GM23338 (cell line): ENCODE data around the gene ARL2BP. TPM values are rescaled to one million over a fixed set of nuclear protein-coding genes. Genes with fewer than 3 reads are reported as not detected.

Source experiments
- NANOG ChIP-seq: IDR thresholded peaks from 2 replicates; pipeline ENCODE4 v1.6.1; 2016; ENCODE audit warnings: antibody characterized with exemption, borderline replicate concordance
- REST ChIP-seq: IDR thresholded peaks from one replicate; pipeline ENCODE4 v1.6.1; 2018; ENCODE audit warnings: antibody characterized with exemption; ENCODE audit not compliant: unreplicated experiment
- ZNF114 ChIP-seq: fragments of 250-450 bp; sonication (Bioruptor Pico); IDR thresholded peaks from 2 replicates; pipeline ENCODE4 v1.5.0; 2020; ENCODE audit warnings: mild to moderate bottlenecking, moderate library complexity
- ZNF331 ChIP-seq: fragments of 250-450 bp; sonication (Bioruptor Pico); IDR thresholded peaks from 2 replicates; pipeline ENCODE4 v1.5.0; 2020; ENCODE audit warnings: low read depth, mild to moderate bottlenecking, moderate library complexity
- polyA plus RNA-seq: library from polyadenylated mRNA; unstranded; fragments of >200 nt; fragmentation: Nextera tagmentation; extraction: Ambion mirVana; gene quantifications from 2 replicates; pipeline ENCODE4 v1.2.1, GENCODE V29; 2016
- total RNA-seq: library from RNA; depleted of rRNA; stranded (reverse); fragments of >200 nt; shearing (Covaris generic); gene quantifications from 2 replicates; pipeline ENCODE4 v1.2.3, GENCODE V29; 2014
- TF ChIP-seq, protein P1 (sequence below): fragments of 250-450 bp; sonication (Bioruptor Pico); IDR thresholded peaks from 2 replicates; pipeline ENCODE4 v1.5.0; 2020; ENCODE audit warnings: mild to moderate bottlenecking, moderate library complexity

The ARL2BP gene
- total and polyA plus RNA-seq, 2 experiments from 2014 or later: 10.3 to 13.4 TPM

- TF ChIP-seq, protein P1, sequence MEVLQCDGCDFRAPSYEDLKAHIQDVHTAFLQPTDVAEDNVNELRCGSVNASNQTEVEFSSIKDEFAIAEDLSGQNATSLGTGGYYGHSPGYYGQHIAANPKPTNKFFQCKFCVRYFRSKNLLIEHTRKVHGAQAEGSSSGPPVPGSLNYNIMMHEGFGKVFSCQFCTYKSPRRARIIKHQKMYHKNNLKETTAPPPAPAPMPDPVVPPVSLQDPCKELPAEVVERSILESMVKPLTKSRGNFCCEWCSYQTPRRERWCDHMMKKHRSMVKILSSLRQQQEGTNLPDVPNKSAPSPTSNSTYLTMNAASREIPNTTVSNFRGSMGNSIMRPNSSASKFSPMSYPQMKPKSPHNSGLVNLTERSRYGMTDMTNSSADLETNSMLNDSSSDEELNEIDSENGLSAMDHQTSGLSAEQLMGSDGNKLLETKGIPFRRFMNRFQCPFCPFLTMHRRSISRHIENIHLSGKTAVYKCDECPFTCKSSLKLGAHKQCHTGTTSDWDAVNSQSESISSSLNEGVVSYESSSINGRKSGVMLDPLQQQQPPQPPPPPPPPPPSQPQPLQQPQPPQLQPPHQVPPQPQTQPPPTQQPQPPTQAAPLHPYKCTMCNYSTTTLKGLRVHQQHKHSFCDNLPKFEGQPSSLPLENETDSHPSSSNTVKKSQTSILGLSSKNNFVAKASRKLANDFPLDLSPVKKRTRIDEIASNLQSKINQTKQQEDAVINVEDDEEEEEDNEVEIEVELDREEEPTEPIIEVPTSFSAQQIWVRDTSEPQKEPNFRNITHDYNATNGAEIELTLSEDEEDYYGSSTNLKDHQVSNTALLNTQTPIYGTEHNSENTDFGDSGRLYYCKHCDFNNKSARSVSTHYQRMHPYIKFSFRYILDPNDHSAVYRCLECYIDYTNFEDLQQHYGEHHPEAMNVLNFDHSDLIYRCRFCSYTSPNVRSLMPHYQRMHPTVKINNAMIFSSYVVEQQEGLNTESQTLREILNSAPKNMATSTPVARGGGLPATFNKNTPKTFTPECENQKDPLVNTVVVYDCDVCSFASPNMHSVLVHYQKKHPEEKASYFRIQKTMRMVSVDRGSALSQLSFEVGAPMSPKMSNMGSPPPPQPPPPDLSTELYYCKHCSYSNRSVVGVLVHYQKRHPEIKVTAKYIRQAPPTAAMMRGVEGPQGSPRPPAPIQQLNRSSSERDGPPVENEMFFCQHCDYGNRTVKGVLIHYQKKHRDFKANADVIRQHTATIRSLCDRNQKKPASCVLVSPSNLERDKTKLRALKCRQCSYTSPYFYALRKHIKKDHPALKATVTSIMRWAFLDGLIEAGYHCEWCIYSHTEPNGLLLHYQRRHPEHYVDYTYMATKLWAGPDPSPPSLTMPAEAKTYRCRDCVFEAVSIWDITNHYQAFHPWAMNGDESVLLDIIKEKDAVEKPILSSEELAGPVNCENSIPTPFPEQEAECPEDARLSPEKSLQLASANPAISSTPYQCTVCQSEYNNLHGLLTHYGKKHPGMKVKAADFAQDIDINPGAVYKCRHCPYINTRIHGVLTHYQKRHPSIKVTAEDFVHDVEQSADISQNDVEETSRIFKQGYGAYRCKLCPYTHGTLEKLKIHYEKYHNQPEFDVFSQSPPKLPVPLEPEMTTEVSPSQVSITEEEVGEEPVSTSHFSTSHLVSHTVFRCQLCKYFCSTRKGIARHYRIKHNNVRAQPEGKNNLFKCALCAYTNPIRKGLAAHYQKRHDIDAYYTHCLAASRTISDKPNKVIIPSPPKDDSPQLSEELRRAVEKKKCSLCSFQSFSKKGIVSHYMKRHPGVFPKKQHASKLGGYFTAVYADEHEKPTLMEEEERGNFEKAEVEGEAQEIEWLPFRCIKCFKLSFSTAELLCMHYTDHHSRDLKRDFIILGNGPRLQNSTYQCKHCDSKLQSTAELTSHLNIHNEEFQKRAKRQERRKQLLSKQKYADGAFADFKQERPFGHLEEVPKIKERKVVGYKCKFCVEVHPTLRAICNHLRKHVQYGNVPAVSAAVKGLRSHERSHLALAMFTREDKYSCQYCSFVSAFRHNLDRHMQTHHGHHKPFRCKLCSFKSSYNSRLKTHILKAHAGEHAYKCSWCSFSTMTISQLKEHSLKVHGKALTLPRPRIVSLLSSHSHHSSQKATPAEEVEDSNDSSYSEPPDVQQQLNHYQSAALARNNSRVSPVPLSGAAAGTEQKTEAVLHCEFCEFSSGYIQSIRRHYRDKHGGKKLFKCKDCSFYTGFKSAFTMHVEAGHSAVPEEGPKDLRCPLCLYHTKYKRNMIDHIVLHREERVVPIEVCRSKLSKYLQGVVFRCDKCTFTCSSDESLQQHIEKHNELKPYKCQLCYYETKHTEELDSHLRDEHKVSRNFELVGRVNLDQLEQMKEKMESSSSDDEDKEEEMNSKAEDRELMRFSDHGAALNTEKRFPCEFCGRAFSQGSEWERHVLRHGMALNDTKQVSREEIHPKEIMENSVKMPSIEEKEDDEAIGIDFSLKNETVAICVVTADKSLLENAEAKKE (CRISPR knock-in tag): no peak
- TF ChIP-seq ZNF114 (no peak), NANOG (no peak), REST (no peak), ZNF331 (CRISPR knock-in tag) (no peak)
Measured at GRCh38 chr16:57235128-57236021, 9.7 kb upstream of the ARL2BP start (continued).
